ENCODE measurements around the gene PCARE. TPM values are rescaled to one million over a fixed set of nuclear protein-coding genes. Genes with fewer than 3 reads are reported as not detected.

PCARE gene
- total RNA-seq, result not detected
- not detected for polyA plus RNA-seq

DNA sequence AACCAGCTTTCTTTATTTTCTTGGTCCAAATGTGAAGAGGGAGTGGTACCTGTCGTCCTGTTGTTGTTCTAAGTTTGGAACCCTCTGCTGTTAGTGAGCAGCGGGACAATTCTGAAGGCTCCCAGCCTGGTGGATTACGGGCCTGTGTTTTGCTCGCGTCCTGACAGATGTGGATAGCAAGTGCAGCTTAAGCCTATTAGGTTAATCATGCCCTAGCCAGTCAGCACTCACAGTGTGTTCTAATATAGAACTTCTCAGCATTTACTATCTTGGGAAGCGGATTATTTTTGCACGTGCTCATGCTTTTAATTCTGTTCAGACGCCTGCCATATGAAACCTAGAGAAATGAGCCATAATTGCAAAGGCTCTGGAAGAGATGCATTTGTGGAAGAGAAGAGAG is at the start of gene PCARE:
Gene PCARE (minus strand): TSS at position 113 of the 400 bp plus-strand sequence. CDS start 262 bp downstream, outside the sequence.
- no peaks in the 10 kb centered on the region for H3K27me3 ChIP-seq (ENCODE audit: insufficient read depth, low read length)
- no peaks in the 10 kb centered on the region for H3K27me3 Mint-ChIP-seq
- H3K36me3 ChIP-seq (ENCODE audit: insufficient read depth, low read length), result no peaks in the 10 kb centered on the region
- no peak within 1 kb of the TSS for H3K4me3 Mint-ChIP-seq
- POLR2A ChIA-PET (ENCODE audit: partially characterized antibody), result no interaction called here
- H3K4me1 ChIP-seq (ENCODE audit: insufficient read depth, low read length), result no peaks in the 10 kb centered on the region
- intact Hi-C loops (cut with micrococcal nuclease), result no loop called here
- no peak within 1 kb of the TSS for H3K27ac ChIP-seq (ENCODE audit: low read depth, low read length)
- no peak within 1 kb of the TSS for H3K27ac Mint-ChIP-seq
- no peak for DNase-seq
- H3K36me3 Mint-ChIP-seq, result no peaks in the 10 kb centered on the region
- H3K9me3 Mint-ChIP-seq, result peaks cover 0 to 11% (median 3%) of the 10 kb centered on the region in 8 donors
- no peaks in the 10 kb centered on the region for H3K4me1 Mint-ChIP-seq
- CTCF ChIA-PET (ENCODE audit: partially characterized antibody), result no interaction called here
- H3K9me3 ChIP-seq (ENCODE audit: control insufficient read depth in 1 of 2, low read length in 2 of 2), result peaks cover 0 to 3% of the 10 kb centered on the region in 2 donors
- H3K4me3 ChIP-seq (ENCODE audit: low read length in 2 of 2), result no peak within 1 kb of the TSS

DNA sequence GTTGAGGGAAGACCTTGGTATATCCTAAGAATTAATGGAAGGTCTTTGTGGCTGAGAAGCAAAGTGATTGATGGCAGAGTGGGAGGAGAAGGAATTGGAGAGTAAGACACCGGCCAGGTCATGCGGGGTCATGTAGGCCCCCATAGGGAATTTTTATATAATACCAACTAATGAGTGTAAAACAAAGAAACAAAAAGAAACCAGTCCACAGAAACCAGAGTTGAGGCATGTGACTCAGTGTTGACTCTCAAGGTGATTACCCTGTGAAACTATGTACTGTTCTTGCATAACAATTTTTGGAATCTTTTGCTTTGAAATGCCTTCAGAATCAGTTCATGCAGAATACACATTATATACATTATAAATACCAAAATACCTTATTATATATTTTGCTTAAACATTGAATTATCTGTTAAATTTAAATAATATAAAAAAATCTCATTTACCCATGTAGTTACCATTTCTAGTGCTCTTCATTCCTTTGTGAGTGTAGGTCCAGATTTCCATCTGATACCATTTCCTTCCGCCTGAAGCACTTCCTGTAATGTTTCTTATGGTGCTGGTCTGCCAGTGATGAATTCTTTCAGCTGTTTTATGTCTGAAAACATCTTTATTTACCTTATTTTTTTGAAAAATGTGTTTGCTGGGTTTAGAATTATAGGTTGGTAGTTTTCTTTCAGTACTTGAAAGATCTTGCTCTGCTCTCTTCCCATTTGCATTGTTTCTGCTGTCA is 49.5 kb upstream of the PCARE start:
- peaks cover 10% of the 10 kb centered on the region for H3K4me1 ChIP-seq (ENCODE audit: insufficient read depth, low read length)
- Mint-ChIP-seq H3K27me3 (no peaks in the 10 kb centered on the region), H3K27ac (no peak overlapping the region), H3K4me3 (peak overlapping the region in 3 of 8 donors; percentile 0 to 31 (median 7)), H3K9me3 (peaks cover 0 to 21% (median 8%) of the 10 kb centered on the region in 8 donors), H3K36me3 (peaks cover 60 to 63% of the 10 kb centered on the region in 2 donors), H3K4me1 (peaks cover 29 to 46% (median 32%) of the 10 kb centered on the region in 4 donors)
- H3K36me3 ChIP-seq (ENCODE audit: insufficient read depth, low read length), result peaks cover 9% of the 10 kb centered on the region
- no peak overlapping the region for H3K4me3 ChIP-seq (ENCODE audit: low read length in 2 of 2)
- CTCF ChIA-PET (ENCODE audit: partially characterized antibody), result no interaction called here
- intact Hi-C loops (cut with micrococcal nuclease), result no loop called here
- no peak overlapping the region for H3K27ac ChIP-seq (ENCODE audit: low read depth, low read length)
- no peak for DNase-seq
- no peaks in the 10 kb centered on the region for H3K9me3 ChIP-seq (ENCODE audit: control insufficient read depth in 1 of 2, low read length in 2 of 2)
- POLR2A ChIA-PET (ENCODE audit: partially characterized antibody), result no interaction called here
- H3K27me3 ChIP-seq (ENCODE audit: insufficient read depth, low read length), result no peaks in the 10 kb centered on the region

GRCh38 chr2:29120846-29121245 is 46.5 kb upstream of the PCARE start:
- Mint-ChIP-seq H3K27me3 (no peaks in the 10 kb centered on the region), H3K27ac (no peak overlapping the region), H3K9me3 (peaks cover 0 to 21% (median 8%) of the 10 kb centered on the region in 8 donors), H3K36me3 (peaks cover 44 to 49% of the 10 kb centered on the region in 2 donors), H3K4me3 (no peak overlapping the region), H3K4me1 (peaks cover 36 to 63% (median 43%) of the 10 kb centered on the region in 4 donors)
- H3K36me3 ChIP-seq (ENCODE audit: insufficient read depth, low read length), result peaks cover 9% of the 10 kb centered on the region
- no peak overlapping the region for H3K4me3 ChIP-seq (ENCODE audit: low read length in 2 of 2)
- POLR2A ChIA-PET (ENCODE audit: partially characterized antibody), result interaction anchor here (1.1 to 8.6 kb wide), 2 partner anchors 107 to 120 kb away, joined by 3 to 209 read pairs; no protein-coding TSS in a partner anchor
- H3K27me3 ChIP-seq (ENCODE audit: insufficient read depth, low read length), result no peaks in the 10 kb centered on the region
- intact Hi-C loops (cut with micrococcal nuclease), result no loop called here
- DNase-seq, result no peak
- peaks cover 32% of the 10 kb centered on the region for H3K4me1 ChIP-seq (ENCODE audit: insufficient read depth, low read length)
- no peak overlapping the region for H3K27ac ChIP-seq (ENCODE audit: low read depth, low read length)
- CTCF ChIA-PET (ENCODE audit: partially characterized antibody), result no interaction called here
- H3K9me3 ChIP-seq (ENCODE audit: control insufficient read depth in 1 of 2, low read length in 2 of 2), result no peaks in the 10 kb centered on the region

- Histone ChIP-seq H3K4me1 (ENCODE audit: insufficient read depth, low read length) (peaks cover 40% of the 10 kb centered on the region), H3K4me3 (ENCODE audit: low read length in 2 of 2) (no peak overlapping the region), H3K27me3 (ENCODE audit: insufficient read depth, low read length) (no peaks in the 10 kb centered on the region), H3K9me3 (ENCODE audit: control insufficient read depth in 1 of 2, low read length in 2 of 2) (no peaks in the 10 kb centered on the region), H3K36me3 (ENCODE audit: insufficient read depth, low read length) (peaks cover 3% of the 10 kb centered on the region), H3K27ac (ENCODE audit: low read depth, low read length) (no peak overlapping the region)
- peak in 4 of 5 donors; percentile 8 to 28 (median 13) for DNase-seq
- ChIA-PET CTCF (ENCODE audit: partially characterized antibody) (interaction anchor here (1.4 kb wide), 1 partner anchor 103 kb away, joined by 3 read pairs; no protein-coding TSS in a partner anchor), POLR2A (ENCODE audit: partially characterized antibody) (interaction anchor here (1.0 to 8.6 kb wide), 2 partner anchors 11 to 105 kb away, joined by 3 to 209 read pairs; no protein-coding TSS in a partner anchor)
- intact Hi-C loops (cut with micrococcal nuclease), result loop anchor here (10.0 kb wide), 1 partner anchor 1026 kb away; the partner anchor contains the start of gene YPEL5
- H3K27ac Mint-ChIP-seq, result peak overlapping the region in 4 of 7 donors; percentile 13 to 96 (median 46)
- peak overlapping the region in 3 of 8 donors; percentile 8 to 58 (median 47) for H3K4me3 Mint-ChIP-seq
- H3K27me3 Mint-ChIP-seq, result no peaks in the 10 kb centered on the region
- H3K36me3 Mint-ChIP-seq, result peaks cover 29 to 39% of the 10 kb centered on the region in 2 donors
- peaks cover 36 to 65% (median 42%) of the 10 kb centered on the region in 4 donors for H3K4me1 Mint-ChIP-seq
- H3K9me3 Mint-ChIP-seq, result peaks cover 0 to 10% (median 6%) of the 10 kb centered on the region in 8 donors
These were observed 44.9 kb upstream of the PCARE start for GRCh38 chr2:29119211-29119610.

DNA sequence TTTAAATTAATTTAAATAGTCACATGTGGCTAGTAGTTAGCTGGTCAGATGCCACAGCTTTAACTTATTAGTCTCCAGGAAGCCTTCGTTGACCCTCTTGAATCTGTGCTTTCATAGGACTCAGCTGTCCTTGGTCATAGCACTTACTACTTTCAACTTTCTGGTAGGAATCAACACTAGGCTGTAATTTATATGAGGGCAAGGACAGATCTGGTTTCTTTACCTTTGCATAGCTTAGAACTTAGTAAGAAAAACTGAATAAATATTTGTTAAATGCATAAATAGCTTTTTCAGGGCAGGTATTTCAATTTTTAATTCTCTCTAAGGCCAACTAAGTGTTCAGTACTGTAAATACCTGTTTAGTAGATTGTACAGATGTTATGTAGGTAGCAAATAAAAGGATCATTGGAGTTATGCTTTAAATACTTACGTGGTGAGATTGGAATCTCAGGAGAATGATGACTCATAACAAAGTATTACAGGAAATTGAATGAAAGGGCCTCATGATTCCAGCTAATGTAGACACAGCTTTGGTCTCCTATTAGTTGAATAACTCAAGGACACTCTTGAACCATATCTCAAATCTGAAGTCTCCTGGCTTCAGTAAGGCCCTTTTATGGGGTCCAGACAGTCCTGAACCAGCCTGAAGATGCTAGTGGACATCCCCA is 43.4 kb upstream of the PCARE start:
- H3K4me1 Mint-ChIP-seq, result peaks cover 34 to 61% (median 44%) of the 10 kb centered on the region in 4 donors
- intact Hi-C loops (cut with micrococcal nuclease), result loop anchor here (10.0 kb wide), 1 partner anchor 1027 kb away; the partner anchor contains the start of gene YPEL5
- Histone ChIP-seq H3K27me3 (ENCODE audit: insufficient read depth, low read length) (no peaks in the 10 kb centered on the region), H3K36me3 (ENCODE audit: insufficient read depth, low read length) (no peaks in the 10 kb centered on the region), H3K9me3 (ENCODE audit: control insufficient read depth in 1 of 2, low read length in 2 of 2) (no peaks in the 10 kb centered on the region), H3K4me1 (ENCODE audit: insufficient read depth, low read length) (peaks cover 43% of the 10 kb centered on the region), H3K27ac (ENCODE audit: low read depth, low read length) (no peak overlapping the region), H3K4me3 (ENCODE audit: low read length in 2 of 2) (no peak overlapping the region)
- peaks cover 14 to 27% of the 10 kb centered on the region in 2 donors for H3K36me3 Mint-ChIP-seq
- H3K4me3 Mint-ChIP-seq, result peak overlapping the region in 6 of 8 donors; percentile 15 to 86 (median 39)
- H3K27ac Mint-ChIP-seq, result peak overlapping the region in 5 of 7 donors; percentile 27 to 97 (median 93)
- no peaks in the 10 kb centered on the region for H3K27me3 Mint-ChIP-seq
- no peaks in the 10 kb centered on the region for H3K9me3 Mint-ChIP-seq
- ChIA-PET POLR2A (ENCODE audit: partially characterized antibody) (interaction anchor here (1.0 to 8.6 kb wide), 4 partner anchors 11 to 248 kb away, joined by 4 to 209 read pairs (median 12); partner anchors contain the start of gene TRMT61B), CTCF (ENCODE audit: partially characterized antibody) (interaction anchor here (0.7 to 2.6 kb wide), 3 partner anchors 8 to 161 kb away, joined by 3 to 14 read pairs (median 10); no protein-coding TSS in a partner anchor)
- no peak for DNase-seq

DNA sequence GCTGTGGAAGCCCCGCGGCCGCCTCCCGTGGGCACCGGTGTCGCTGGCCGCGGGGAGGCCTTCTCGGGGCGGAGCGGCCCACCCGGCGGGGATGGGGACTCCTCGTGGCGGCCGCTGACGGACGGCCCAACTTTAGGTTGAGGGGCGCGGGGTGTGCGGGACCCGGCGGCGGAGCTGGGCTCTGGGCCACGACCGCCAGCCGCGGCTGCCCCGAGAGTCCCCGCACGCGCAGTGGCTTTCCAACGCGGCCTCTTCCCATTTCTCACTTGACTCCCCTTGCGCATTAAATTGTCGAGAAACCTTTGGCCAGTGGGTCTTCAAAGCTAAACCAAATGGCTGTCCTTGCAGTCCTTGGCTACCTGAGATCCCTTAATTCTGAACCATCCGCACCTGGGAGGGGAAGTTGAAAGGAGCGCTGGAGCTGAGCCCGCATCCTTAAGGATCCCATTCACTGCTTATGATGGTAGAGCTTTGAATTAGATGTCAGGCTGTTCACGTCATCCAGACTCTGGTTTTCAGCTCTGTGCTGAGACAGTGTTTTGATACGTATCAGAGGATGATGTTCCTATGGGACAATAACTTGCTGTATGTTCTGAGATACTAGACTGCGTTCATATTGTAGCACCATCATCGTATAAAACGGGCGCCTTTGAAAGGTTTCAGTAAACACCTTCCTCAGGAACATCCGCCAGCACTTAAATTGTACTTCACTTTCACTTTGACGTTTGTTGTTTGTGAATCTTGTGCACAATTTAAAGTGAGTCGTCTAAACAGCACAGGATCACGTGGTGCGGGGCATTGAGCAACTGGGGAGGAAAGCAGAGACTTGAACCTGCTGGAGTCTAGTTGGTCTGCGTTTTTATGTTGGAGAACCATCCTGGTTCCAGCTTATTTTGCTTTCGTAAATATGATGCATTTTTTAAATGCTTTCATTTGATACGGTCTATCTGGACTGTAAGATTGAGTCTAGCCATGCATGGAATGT is 41.8 kb upstream of the PCARE start:
- DNase-seq, result peak; percentile 74 to 90 (median 78)
- H3K4me3 ChIP-seq (ENCODE audit: low read length in 2 of 2), result peak overlapping the region; percentile 83 to 88
- Mint-ChIP-seq H3K27me3 (no peaks in the 10 kb centered on the region), H3K4me1 (peaks cover 33 to 60% (median 44%) of the 10 kb centered on the region in 4 donors), H3K9me3 (no peaks in the 10 kb centered on the region), H3K27ac (peak overlapping the region; percentile 93 to 98 (median 96)), H3K36me3 (peaks cover 0 to 15% of the 10 kb centered on the region in 2 donors), H3K4me3 (peak overlapping the region; percentile 86 to 97 (median 94))
- H3K27ac ChIP-seq (ENCODE audit: low read depth, low read length), result peak overlapping the region; percentile 78
- ChIA-PET POLR2A (ENCODE audit: partially characterized antibody) (interaction anchor here (1.0 to 8.6 kb wide), 11 partner anchors 9 to 364 kb away, joined by 3 to 209 read pairs (median 7); partner anchors contain the start of genes PPP1CB, TRMT61B and WDR43), CTCF (ENCODE audit: partially characterized antibody) (interaction anchor here (1.1 to 2.6 kb wide), 8 partner anchors 97 to 160 kb away, joined by 4 to 14 read pairs (median 6); no protein-coding TSS in a partner anchor)
- H3K4me1 ChIP-seq (ENCODE audit: insufficient read depth, low read length), result peaks cover 43% of the 10 kb centered on the region
- no peaks in the 10 kb centered on the region for H3K36me3 ChIP-seq (ENCODE audit: insufficient read depth, low read length)
- no peaks in the 10 kb centered on the region for H3K9me3 ChIP-seq (ENCODE audit: control insufficient read depth in 1 of 2, low read length in 2 of 2)
- intact Hi-C loops (cut with micrococcal nuclease), result loop anchor here (1.0 to 10.0 kb wide), 3 partner anchors 102 to 1029 kb away; partner anchors contain the start of gene YPEL5
- no peaks in the 10 kb centered on the region for H3K27me3 ChIP-seq (ENCODE audit: insufficient read depth, low read length)
